Gastrocnemius medialis (tissue), 4 donors: ENCODE measurements around the gene RMDN2.

Experiments used
- CTCF ChIP-seq, 5 experiments: fragments of 450-650 bp in 3 of 5; fragments of 200-600 bp in 2 of 5; sonication (generic) in 2 of 5; IDR thresholded peaks in 4 of 5; conservative IDR thresholded peaks in 1 of 5; 1 replicate in 4 of 5; 2 replicates in 1 of 5; pipeline ENCODE4 v1.5.1; 2016 to 2019; ENCODE audit warnings: antibody characterized with exemption in 5 of 5, mild to moderate bottlenecking in 3 of 5, moderate library complexity in 3 of 5
- POLR2A ChIP-seq, 2 donors: fragments of 450-650 bp; IDR thresholded peaks; one replicate each; pipeline ENCODE4 v1.6.1; 2017; ENCODE audit warnings: antibody characterized with exemption in 2 of 2, mild to moderate bottlenecking in 2 of 2, moderate library complexity in 2 of 2

- TF ChIP-seq POLR2A (IDR thresholded peaks at IDR 0.05) (no peak), CTCF (IDR thresholded peaks at IDR 0.05 in 4 of 5, conservative IDR thresholded peaks at IDR 0.05 in 1 of 5) (no peak)
These were observed 103.7 kb downstream of the RMDN2 start for GRCh38 chr2:38028829-38029228.
